Astrocyte (in vitro differentiated cells and primary cell): Measurements from ENCODE around the gene DYRK1A. TPM values are rescaled to one million over a fixed set of nuclear protein-coding genes. Genes with fewer than 3 reads are reported as not detected.

Experiments used
- DNase-seq: peaks from one replicate; pipeline ENCODE4 v3.0.0-alpha.2; 2010; ENCODE audit warnings: low read depth
- FAIRE-seq: peaks from 2 replicates; lab custom pipeline; 2011; peaks lifted over from hg19 to GRCh38; lab: Jason Lieb, UNC
- H2AFZ ChIP-seq: 2 replicates; pipeline ENCODE4 v1.6.0; 2012; ENCODE audit warnings: low read depth, low read length, inconsistent platforms
- H3K27ac ChIP-seq: 2 replicates; pipeline ENCODE4 v1.5.1; 2011; ENCODE audit warnings: low read depth, low read length, inconsistent platforms
- H3K27me3 ChIP-seq: 2 replicates; pipeline ENCODE4 v1.6.0; 2011; ENCODE audit warnings: low read length, inconsistent platforms; ENCODE audit not compliant: insufficient read depth
- H3K36me3 ChIP-seq: 2 replicates; pipeline ENCODE4 v1.5.1; 2011; ENCODE audit warnings: low read length, inconsistent platforms; ENCODE audit not compliant: insufficient read depth
- H3K4me1 ChIP-seq: 2 replicates; pipeline ENCODE4 v1.5.1; 2011; ENCODE audit warnings: low read length, inconsistent platforms; ENCODE audit not compliant: insufficient read depth
- H3K4me2 ChIP-seq: 2 replicates; pipeline ENCODE4 v1.6.0; 2012; ENCODE audit warnings: low read length, inconsistent platforms
- H3K4me3 ChIP-seq: 2 replicates; pipeline ENCODE4 v1.5.1; 2011; ENCODE audit warnings: low read depth, mild to moderate bottlenecking, low read length, inconsistent platforms; ENCODE audit not compliant: insufficient read depth
- H3K79me2 ChIP-seq: 2 replicates; pipeline ENCODE4 v1.6.0; 2012; ENCODE audit warnings: mild to moderate bottlenecking, low read length, inconsistent platforms; ENCODE audit not compliant: insufficient read depth
- H3K9ac ChIP-seq: 2 replicates; pipeline ENCODE4 v1.6.0; 2012; ENCODE audit warnings: mild to moderate bottlenecking, low read length, inconsistent platforms
- H3K9me3 ChIP-seq: 2 replicates; pipeline ENCODE4 v1.5.1; 2012; ENCODE audit warnings: low read depth, mild to moderate bottlenecking, low read length, inconsistent platforms; ENCODE audit not compliant: insufficient read depth
- H4K20me1 ChIP-seq: 2 replicates; pipeline ENCODE4 v1.6.0; 2012; ENCODE audit warnings: low read length, inconsistent platforms; ENCODE audit not compliant: insufficient read depth
- H3K27ac Mint-ChIP-seq: one replicate; pipeline ENCODE4 v1.8.0; 2021; ENCODE audit warnings: mild to moderate bottlenecking, mixed read lengths; ENCODE audit not compliant: unreplicated experiment
- H3K27me3 Mint-ChIP-seq: one replicate; pipeline ENCODE4 v1.8.0; 2021; ENCODE audit warnings: low read depth, mixed read lengths; ENCODE audit not compliant: unreplicated experiment
- H3K36me3 Mint-ChIP-seq: one replicate; pipeline ENCODE4 v1.8.0; 2021; ENCODE audit warnings: low read depth, mixed read lengths; ENCODE audit not compliant: unreplicated experiment
- H3K4me1 Mint-ChIP-seq: one replicate; pipeline ENCODE4 v1.8.0; 2021; ENCODE audit warnings: low read depth, mixed read lengths; ENCODE audit not compliant: unreplicated experiment
- H3K4me3 Mint-ChIP-seq: one replicate; pipeline ENCODE4 v1.8.0; 2021; ENCODE audit warnings: mild to moderate bottlenecking, moderate library complexity, mixed read lengths; ENCODE audit not compliant: unreplicated experiment
- H3K9me3 Mint-ChIP-seq: one replicate; pipeline ENCODE4 v1.8.0; 2021; ENCODE audit warnings: mild to moderate bottlenecking, mixed read lengths; ENCODE audit not compliant: unreplicated experiment
- CTCF ChIP-seq: IDR thresholded peaks from 2 replicates; pipeline ENCODE4 v1.5.1; 2011; ENCODE audit warnings: low read depth, mild to moderate bottlenecking, inconsistent platforms, low read length, moderate library complexity; ENCODE audit not compliant: insufficient read depth
- EZH2 ChIP-seq: IDR thresholded peaks from 2 replicates; pipeline ENCODE4 v1.6.1; 2012; ENCODE audit warnings: mild to moderate bottlenecking, low read length, inconsistent platforms; ENCODE audit not compliant: insufficient read depth
- total RNA-seq: library from RNA; stranded (reverse); gene quantifications from 2 replicates; pipeline ENCODE4 v1.2.1, GENCODE V29; 2021

The DYRK1A gene
- total RNA-seq, 1 donor from 2014 or later: 44.6 TPM

DNA sequence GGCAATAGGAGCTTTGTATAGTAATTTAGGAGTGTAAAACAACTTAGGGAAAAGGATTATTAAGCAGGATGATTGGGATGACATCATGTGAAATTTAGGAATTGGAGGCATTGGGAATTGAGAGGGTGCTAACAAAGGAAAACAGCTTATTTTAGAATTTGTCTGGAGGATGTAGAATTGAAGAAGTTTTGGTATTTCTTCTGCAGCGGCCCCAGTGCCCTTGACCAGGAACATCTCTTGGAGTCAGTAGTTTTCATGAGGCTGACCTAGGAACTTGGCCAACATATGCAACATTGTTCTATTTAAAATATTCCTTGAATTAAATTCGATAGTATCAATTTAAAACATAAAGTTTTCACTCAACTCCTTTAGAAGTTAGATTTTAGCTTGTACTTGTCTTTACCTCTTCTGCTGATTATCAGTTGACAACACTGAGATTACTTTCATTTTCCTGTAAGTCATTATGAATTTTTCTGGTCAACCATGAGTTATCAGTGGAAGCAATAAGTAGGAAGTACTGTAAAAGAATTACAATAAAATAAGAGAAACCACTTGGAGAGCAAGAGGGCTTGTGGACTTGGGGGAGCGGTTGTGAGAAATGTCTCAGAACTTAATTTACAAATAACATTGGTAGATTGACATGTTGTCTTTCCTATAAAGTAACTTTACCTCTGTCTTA is 52.8 kb downstream of the DYRK1A start:
- FAIRE-seq (no peak), DNase-seq (no peak)
- no peak overlapping the region for H3K9ac ChIP-seq
- TF ChIP-seq CTCF (no peak), EZH2 (no peak)
- H2AFZ ChIP-seq: no peak overlapping the region
- H3K27ac Mint-ChIP-seq: no peak overlapping the region
- H3K9me3 Mint-ChIP-seq: no peaks in the 10 kb centered on the region
- no peak overlapping the region for H3K4me3 Mint-ChIP-seq
- no peak overlapping the region for H3K4me3 ChIP-seq
- H3K79me2 ChIP-seq: peaks cover 100% of the 10 kb centered on the region
- H3K4me1 Mint-ChIP-seq: peaks cover 11% of the 10 kb centered on the region
- no peaks in the 10 kb centered on the region for H3K27me3 Mint-ChIP-seq
- peaks cover 8% of the 10 kb centered on the region for H3K36me3 Mint-ChIP-seq
- H3K4me2 ChIP-seq: no peak overlapping the region
- H3K36me3 ChIP-seq: peaks cover 5% of the 10 kb centered on the region
- H4K20me1 ChIP-seq: peaks cover 58% of the 10 kb centered on the region
- no peaks in the 10 kb centered on the region for H3K9me3 ChIP-seq
- H3K27me3 ChIP-seq: no peaks in the 10 kb centered on the region
- no peak overlapping the region for H3K27ac ChIP-seq
- H3K4me1 ChIP-seq: no peaks in the 10 kb centered on the region

- Histone ChIP-seq H3K9ac (no peak overlapping the region), H3K36me3 (peaks cover 5% of the 10 kb centered on the region), H4K20me1 (peaks cover 49% of the 10 kb centered on the region), H3K27ac (no peak overlapping the region), H3K4me2 (no peak overlapping the region), H3K4me3 (no peak overlapping the region), H3K9me3 (no peaks in the 10 kb centered on the region), H3K27me3 (no peaks in the 10 kb centered on the region), H2AFZ (no peak overlapping the region), H3K79me2 (peaks cover 98% of the 10 kb centered on the region), H3K4me1 (no peaks in the 10 kb centered on the region)
- H3K27me3 Mint-ChIP-seq: no peaks in the 10 kb centered on the region
- H3K36me3 Mint-ChIP-seq: peaks cover 16% of the 10 kb centered on the region
- FAIRE-seq: no peak
- H3K9me3 Mint-ChIP-seq: peaks cover 1% of the 10 kb centered on the region
- no peak overlapping the region for H3K27ac Mint-ChIP-seq
- TF ChIP-seq EZH2 (no peak), CTCF (no peak)
- DNase-seq: no peak
- peaks cover 10% of the 10 kb centered on the region for H3K4me1 Mint-ChIP-seq
- H3K4me3 Mint-ChIP-seq: no peak overlapping the region
Measured at GRCh38 chr21:37421306-37421705, 54.7 kb downstream of the DYRK1A start.

DNA sequence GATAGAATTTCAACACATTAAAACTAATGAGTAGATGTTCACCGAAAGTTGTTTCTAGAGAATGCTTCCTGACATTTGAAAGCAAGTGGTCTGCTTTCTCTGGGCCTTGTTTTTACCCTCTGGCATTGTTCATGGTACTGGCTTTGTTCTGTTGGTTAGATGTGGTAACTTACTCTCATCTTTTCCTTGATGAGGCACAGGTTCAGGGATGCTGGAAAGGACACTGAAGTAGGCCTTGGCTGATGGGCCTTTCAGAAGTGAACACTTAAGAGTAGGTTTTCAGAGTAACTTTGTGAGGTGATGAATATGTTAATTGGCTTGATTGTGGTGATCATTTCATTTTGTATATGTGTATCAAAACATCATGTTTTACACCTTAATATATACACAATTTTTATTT is 55.8 kb downstream of the DYRK1A start:
- no peaks in the 10 kb centered on the region for H3K4me1 ChIP-seq
- Mint-ChIP-seq H3K4me3 (no peak overlapping the region), H3K9me3 (peaks cover 1% of the 10 kb centered on the region), H3K27ac (no peak overlapping the region), H3K27me3 (no peaks in the 10 kb centered on the region), H3K36me3 (peaks cover 19% of the 10 kb centered on the region), H3K4me1 (peaks cover 11% of the 10 kb centered on the region)
- TF ChIP-seq CTCF: no peak
- no peak for TF ChIP-seq EZH2
- no peaks in the 10 kb centered on the region for H3K27me3 ChIP-seq
- no peak overlapping the region for H3K27ac ChIP-seq
- H3K4me3 ChIP-seq: no peak overlapping the region
- DNase-seq (no peak), FAIRE-seq (no peak)
- no peaks in the 10 kb centered on the region for H3K9me3 ChIP-seq
- H4K20me1 ChIP-seq: peaks cover 49% of the 10 kb centered on the region
- no peak overlapping the region for H2AFZ ChIP-seq
- peaks cover 93% of the 10 kb centered on the region for H3K79me2 ChIP-seq
- peaks cover 5% of the 10 kb centered on the region for H3K36me3 ChIP-seq
- H3K4me2 ChIP-seq: no peak overlapping the region
- H3K9ac ChIP-seq: no peak overlapping the region
